LHCN-M2 (cell line): ENCODE measurements around the gene SLC16A1. TPM values are rescaled to one million over a fixed set of nuclear protein-coding genes. Genes with fewer than 3 reads are reported as not detected.
A peak's percentile ranks its signal among the peaks of the same experiment; 100 is the strongest.
"Not testable (repeated sequence)": the region's sequence is repeated elsewhere in the genome, so short reads cannot be mapped to it uniquely, and the experiment has no call there.

Source experiments
- DNase-seq: peaks from one replicate; pipeline ENCODE4 v3.0.0-alpha.2; 2012; ENCODE audit warnings: low read depth
- polyA plus RNA-seq: library from polyadenylated mRNA; unstranded; fragments of >200 nt; gene quantifications from one replicate; pipeline ENCODE4 v1.2.1, GENCODE V29; 2012; ENCODE audit warnings: missing spikeins
- total RNA-seq: library from RNA; depleted of rRNA; stranded (reverse); fragments of >200 nt; gene quantifications from 2 replicates; pipeline ENCODE4 v1.2.3, GENCODE V29; 2014; rRNA removed

Gene SLC16A1
- 79.1 TPM in 2 replicates for total RNA-seq
- polyA plus RNA-seq: 25.7 TPM

DNA sequence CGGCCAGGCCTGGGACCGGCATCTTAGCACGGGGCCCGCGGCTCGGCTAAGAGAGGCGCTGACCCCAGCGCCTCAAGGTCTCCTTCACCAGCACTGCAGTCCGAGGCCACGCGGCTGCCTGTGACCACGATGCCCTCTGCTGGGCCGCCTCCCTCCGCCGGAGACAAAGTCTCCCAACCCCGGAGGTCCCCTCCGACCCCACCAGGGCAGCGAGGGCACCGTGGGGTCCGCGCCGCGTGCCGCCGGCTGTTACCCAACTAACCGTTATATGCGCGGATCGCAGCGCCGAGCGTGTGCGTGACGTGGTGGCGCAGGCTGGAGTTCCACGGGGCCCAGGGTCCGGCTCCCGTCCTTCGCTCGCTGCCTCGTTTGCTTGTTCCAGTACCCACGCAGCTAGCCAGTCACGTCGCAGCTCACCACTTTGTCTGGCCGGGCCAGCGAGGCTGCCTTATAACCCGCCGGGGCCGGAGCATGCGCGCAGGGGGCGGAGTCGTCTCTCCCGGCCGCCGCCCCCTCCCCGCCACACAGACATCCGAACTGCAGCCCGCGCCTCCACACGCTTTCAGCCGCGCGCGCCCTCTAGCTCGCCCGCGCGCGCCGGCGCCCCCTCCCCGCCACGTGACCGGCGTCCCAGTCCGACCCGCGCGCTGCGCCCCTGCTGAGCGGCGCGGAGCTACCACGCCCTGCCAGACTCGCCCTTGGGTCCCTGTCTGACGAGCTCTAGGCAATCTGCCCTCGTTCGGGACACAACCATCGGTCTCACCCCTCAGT lies at the start of gene SLC16A1:
Gene SLC16A1 (minus strand): TSS at position 424 of the 771 bp plus-strand sequence. CDS start 26,888 bp downstream, outside the sequence.
- DNase-seq: peak; percentile 93

- DNase-seq: no peak
Measured at GRCh38 chr1:113003751-113004690, 48.0 kb upstream of the SLC16A1 start.

DNA sequence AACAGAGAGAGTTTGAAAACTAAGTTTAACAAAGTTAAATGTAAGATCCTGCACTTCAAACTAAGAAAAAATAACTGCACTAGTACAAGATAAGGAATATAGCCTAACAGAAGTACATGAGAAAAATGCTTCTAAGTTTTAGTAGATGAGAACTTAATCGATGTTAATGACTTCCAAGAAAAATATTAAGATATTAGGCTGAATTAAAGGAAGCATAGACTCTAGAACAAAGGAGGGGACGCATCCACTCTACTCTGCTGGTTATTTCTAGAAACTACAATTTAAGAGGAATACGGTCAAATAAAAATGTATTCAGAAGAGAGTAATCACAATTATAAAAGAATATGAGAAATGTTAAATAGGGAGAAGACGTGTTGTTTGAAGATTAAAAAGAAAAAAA lies 46.3 kb upstream of the SLC16A1 start:
- DNase-seq: no peak

DNA sequence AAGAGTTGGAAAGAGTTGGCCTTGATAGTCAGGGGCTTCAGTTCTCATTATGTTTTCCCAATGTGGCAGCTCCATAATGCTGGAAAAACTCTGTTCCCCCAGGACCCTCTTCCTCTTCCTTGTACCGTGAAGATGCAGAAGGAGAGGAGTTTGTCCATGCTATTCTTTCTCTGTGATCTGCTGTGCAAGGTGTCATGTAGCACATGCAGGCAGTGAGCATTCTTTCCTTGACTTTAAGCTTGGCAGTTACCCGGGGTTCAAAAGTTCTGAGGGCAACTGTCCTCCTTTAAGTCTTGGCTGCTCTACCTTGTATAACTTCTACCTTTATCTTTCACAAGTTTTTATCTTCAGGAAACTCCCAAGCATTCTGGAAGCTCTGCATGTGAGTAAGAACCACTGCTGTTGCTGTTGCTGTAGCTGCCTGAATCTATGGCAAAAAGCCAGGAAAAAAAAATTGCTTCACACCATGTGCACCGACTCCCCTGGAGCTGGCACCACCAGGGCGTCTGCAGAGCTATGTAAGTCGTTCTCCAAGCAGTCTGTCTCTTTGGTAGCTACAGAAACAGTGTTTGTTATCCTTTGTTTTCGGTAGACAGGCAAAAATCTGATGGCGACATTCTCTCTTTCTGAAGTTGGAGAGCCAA lies 42.7 kb upstream of the SLC16A1 start:
- peak; percentile 69 for DNase-seq

- no peak for DNase-seq
Measured at GRCh38 chr1:112997781-112998180, 41.8 kb upstream of the SLC16A1 start.

DNA sequence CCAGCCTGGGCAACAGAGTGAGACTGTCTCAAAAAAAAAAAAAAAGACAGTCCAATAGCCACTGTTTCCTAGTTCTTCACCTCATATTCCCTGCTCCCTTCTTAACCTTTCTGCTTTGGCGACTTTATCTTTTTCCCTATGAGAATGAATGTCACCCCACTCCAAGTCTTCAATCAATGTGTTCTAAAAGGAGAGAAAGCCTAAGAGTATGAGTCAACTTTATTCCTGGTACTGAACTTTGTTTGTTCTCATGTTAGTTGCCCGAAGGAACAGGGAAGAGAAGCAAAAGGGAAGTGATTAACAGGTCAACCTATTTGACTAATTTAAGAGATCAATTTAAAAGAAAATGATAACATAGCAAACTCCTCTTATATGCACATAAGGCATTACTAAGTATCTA lies 39.9 kb upstream of the SLC16A1 start:
- DNase-seq: peak; percentile 17

DNA sequence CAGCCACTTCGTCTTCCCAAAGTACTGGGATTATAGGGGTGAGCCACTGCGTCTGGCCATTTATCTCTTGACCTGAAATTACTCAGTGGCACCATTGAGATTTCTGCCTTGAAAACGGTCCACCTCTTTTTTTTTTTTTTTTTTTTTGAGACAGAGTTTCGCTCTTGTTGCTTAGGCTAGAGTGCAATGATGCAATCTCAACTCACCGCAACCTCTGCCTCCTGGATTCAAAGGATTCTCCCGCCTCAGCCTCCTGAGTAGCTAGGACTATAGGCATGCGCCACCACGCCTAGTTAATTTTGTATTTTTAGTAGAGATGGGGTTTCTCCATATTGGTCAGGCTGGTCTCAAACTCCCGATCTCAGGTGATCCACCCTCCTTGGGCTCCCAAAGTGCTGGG lies 39.0 kb upstream of the SLC16A1 start:
- not testable (repeated sequence) for DNase-seq

GRCh38 chr1:112992780-112993179 lies 36.8 kb upstream of the SLC16A1 start:
- DNase-seq: no peak

GRCh38 chr1:112991402-112992120 lies 35.6 kb upstream of the SLC16A1 start:
- no peak for DNase-seq

GRCh38 chr1:112990271-112990670 lies 34.3 kb upstream of the SLC16A1 start:
- DNase-seq: no peak

- no peak for DNase-seq
Measured at GRCh38 chr1:112988367-112988766, 32.4 kb upstream of the SLC16A1 start.

GRCh38 chr1:112985123-112985522 lies 29.1 kb upstream of the SLC16A1 start:
- DNase-seq: no peak

- no peak for DNase-seq
Measured at GRCh38 chr1:112983537-112984131, 27.6 kb upstream of the SLC16A1 start.

- DNase-seq: no peak
Measured at GRCh38 chr1:112982853-112983536, 27.0 kb upstream of the SLC16A1 start.

DNA sequence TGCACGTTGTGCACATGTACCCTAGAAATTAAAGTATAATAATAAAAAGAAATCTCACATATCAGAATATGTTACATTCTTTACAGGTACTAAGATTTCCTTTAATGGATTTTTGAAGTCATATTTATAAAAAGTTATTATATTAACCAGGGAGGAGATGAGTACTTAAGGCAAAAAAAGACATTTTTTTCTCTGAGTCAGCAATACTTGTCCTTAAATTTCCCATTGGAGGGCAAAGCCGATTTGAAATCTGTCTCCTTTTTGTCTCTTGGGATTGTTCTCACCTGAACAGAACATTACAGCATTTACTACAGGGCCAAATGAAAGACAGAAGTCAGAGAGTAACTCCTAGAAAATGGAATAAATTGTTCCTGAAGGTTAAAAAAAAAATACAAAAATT lies 26.3 kb upstream of the SLC16A1 start:
- no peak for DNase-seq

- DNase-seq: not testable (repeated sequence)
Measured at GRCh38 chr1:112981834-112982233, 25.8 kb upstream of the SLC16A1 start.

- no peak for DNase-seq
Measured at GRCh38 chr1:112981426-112981825, 25.4 kb upstream of the SLC16A1 start.

GRCh38 chr1:112975336-112975735 lies 19.3 kb upstream of the SLC16A1 start:
- DNase-seq: no peak

DNA sequence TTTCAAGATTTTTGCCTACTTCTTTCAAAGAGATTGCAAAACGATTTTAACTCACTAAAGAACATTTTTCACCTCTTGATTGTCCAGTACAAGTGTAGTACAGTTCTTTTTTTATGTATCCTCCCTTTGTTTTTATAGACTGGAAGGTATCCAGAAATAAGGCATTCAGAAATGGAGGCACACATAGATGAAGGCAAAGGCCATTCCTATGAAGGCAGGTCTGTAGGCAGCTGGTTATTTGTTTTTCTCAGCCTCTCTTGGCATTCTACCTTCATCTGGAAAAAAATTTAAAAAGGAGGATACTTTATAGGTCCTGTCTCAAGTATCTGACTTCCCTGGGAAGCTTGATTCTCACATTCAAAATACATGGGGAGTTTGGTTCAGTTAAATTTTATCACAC lies 18.6 kb upstream of the SLC16A1 start:
- no peak for DNase-seq

DNA sequence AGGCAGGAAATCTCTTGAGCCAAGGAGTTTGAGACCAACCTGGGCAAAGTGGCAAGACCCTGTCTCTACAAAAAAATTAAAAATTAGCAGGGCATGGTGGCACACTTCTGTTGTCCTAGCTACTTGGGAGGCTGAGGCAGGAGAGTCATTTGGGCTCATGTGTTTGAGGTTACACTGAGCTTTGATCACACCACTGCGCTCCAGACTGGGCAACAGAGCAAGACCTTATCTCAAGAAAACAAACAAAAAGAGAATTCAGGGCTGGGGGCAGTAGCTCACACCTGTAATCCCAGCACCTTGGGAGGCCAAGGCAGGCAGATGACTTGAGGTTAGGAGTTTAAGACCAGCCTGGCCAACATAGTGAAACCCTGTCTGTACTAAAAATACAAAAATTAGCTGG lies 17.8 kb upstream of the SLC16A1 start:
- no peak for DNase-seq
